NCI-H2029 treated with DMSO at 0.1 percent for 48 hours (cell line): ENCODE data around the gene TXNRD2.
"Not testable (repeated sequence)": the region's sequence is repeated elsewhere in the genome, so short reads cannot be mapped to it uniquely, and the experiment has no call there.

Experiments used
- DNase-seq: peaks from one replicate; lab custom pipeline; 2025; lab: John Stamatoyannopoulos, UW

Gene TXNRD2

GRCh38 chr22:19888131-19888746, 53.4 kb downstream of the TXNRD2 start:
- no peak for DNase-seq

GRCh38 chr22:19887256-19887985, 54.2 kb downstream of the TXNRD2 start:
- no peak for DNase-seq

- DNase-seq = peak; percentile 68
Measured at GRCh38 chr22:19886605-19887255, 54.9 kb downstream of the TXNRD2 start.

GRCh38 chr22:19885841-19886592, 55.6 kb downstream of the TXNRD2 start:
- no peak for DNase-seq

- DNase-seq = no peak
Measured at GRCh38 chr22:19884954-19885751, 56.5 kb downstream of the TXNRD2 start.

- no peak for DNase-seq
Measured at GRCh38 chr22:19884161-19884953, 57.3 kb downstream of the TXNRD2 start.

- DNase-seq = not testable (repeated sequence)
Measured at GRCh38 chr22:19883446-19883845, 58.2 kb downstream of the TXNRD2 start.

GRCh38 chr22:19882446-19883381, 58.9 kb downstream of the TXNRD2 start:
- no peak for DNase-seq

- no peak for DNase-seq
Measured at GRCh38 chr22:19880786-19881569, 60.6 kb downstream of the TXNRD2 start.

GRCh38 chr22:19879992-19880785, 61.4 kb downstream of the TXNRD2 start:
- DNase-seq = no peak

GRCh38 chr22:19879643-19879991, 62.0 kb downstream of the TXNRD2 start:
- no peak for DNase-seq

- no peak for DNase-seq
Measured at GRCh38 chr22:19879246-19879570, 62.4 kb downstream of the TXNRD2 start.

- no peak for DNase-seq
Measured at GRCh38 chr22:19878461-19879245, 63.0 kb downstream of the TXNRD2 start.

GRCh38 chr22:19877626-19878339, 63.8 kb downstream of the TXNRD2 start:
- no peak for DNase-seq

- no peak for DNase-seq
Measured at GRCh38 chr22:19876941-19877625, 64.5 kb downstream of the TXNRD2 start.

- DNase-seq = no peak
Measured at GRCh38 chr22:19876314-19876940, 65.2 kb downstream of the TXNRD2 start.
